GM21526 (cell line): ENCODE measurements around the gene ASGR2.
"Not testable (repeated sequence)": the region's sequence is repeated elsewhere in the genome, so short reads cannot be mapped to it uniquely, and the experiment has no call there.

ENCODE experiments used
- ATAC-seq: cut with Tn5 transposase; IDR thresholded peaks from one replicate; pipeline ENCODE4 v1.9.1; 2021; ENCODE audit warnings: moderate library complexity; ENCODE audit not compliant: unreplicated experiment, low FRiP score

The ASGR2 gene

DNA sequence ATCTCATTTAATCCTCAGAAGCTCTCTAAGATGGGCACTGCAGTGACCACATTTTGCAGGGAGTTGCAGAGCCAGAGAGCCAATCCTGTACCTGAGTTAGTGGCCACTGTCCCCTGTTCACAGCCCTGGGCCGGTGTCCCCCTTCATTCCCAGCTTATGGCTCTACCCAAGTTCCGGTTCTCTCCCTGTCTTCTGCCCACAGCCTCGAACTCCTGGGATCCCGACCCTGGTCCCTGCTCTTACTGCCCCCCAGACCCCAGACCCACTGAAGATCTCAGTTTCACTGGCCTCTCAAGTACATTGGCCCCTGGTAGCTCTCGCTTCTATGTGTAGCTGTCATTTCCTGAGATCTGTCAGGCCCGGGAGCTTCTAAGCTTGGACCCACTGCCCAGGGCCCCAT, 12.2 kb downstream of the ASGR2 start:
- ATAC-seq: no peak

DNA sequence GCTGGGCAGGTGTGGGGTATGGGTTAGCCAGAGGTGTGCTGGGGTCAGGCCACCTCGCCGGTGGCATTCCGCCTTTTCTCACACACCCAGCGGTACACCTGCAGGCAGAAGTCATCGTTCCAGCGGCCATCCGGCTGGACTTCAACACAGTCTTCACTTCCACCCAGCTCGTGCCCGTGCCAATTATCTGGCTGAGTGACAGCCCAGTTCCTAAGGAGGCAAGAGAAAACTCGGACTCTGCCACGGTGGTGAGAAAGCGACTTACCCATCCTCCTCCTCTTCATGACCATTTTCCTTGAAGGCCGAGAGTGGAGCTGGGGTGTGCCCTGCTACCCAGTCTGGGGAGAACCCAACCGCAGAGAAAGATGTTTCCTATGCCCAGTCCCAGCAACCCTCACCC, 13.1 kb downstream of the ASGR2 start:
- no peak for ATAC-seq

DNA sequence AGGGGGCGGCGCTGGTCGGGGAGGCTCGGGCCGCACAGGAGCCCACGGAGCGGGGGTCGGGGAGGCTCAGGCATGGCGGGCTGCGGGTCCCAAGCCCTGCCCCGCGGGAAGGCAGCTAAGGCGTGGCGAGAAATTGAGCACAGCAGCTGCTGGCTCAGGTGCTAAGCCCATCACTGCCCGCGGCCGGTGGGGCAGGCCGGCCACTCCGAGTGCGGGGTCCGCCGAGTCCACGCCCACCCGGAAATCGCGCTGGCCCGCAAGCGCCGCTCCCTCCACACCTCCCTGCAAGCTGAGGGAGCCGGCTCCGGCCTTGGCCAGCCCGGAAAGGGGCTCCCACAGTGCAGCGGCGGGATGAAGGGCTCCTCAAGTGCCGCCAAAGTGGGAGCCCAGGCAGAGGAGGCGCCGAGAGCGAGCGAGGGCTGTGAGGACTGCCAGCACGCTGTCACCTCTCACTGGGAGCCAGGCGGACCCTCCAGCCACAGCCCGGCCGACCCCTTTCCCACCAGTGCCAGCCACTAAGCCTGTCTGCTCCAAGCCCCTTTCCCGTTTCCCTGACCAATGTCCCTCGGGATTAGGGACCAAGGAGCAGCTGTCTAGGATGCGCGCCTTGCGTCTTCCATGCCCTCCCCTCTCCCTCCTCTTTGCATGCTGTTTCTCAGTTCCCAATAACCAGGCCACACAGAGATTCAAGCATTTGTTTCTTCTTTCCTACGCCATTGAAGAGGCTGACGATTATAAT, 13.8 kb downstream of the ASGR2 start:
- not testable (repeated sequence) for ATAC-seq

DNA sequence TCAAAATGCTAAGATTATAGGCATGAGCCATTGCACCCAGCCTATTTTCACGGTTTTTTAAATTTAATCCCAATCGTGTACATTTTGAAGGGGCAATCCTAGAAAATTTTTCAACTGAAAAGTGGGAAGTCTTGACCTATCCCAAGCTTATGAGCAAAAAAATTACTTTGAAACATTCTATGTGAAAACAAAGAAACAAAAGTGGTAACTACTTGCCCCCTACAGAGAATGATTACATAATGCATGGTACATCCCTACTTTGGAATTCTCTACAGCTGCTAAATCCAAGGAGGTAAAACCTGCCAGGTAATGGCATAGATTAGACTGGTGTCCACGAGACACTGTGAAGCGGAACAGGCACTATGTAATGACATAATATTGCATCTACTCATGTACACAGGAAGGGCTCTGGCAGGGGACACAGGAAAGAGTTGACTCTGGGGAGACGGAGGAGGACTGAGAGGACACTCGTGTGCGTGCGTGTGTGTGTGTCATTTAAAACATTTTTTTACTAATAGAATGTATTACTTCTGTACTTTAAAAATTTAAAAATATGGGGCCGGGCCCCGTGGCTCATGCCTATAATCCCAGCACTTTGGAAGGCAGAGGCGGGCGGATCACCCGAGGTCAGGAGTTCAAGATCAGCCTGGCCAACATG, 15.7 kb downstream of the ASGR2 start:
- no peak for ATAC-seq

DNA sequence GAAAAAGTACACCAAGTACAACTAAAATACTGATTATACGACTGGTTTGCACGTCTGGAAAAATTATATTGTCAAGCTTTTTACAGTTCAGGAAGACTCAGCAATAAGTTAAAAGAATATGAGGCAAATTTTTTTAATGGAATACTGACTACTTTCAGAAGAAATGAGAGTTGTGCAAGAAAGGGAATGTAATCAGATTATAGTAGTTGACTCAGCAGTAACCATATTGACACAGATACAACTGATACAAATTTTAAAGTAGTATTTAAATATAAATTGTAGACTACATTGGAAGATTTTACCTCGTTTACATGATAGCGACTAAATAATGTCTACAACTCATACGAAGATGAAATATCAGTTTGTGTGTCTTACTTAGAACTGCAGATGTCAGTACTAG, 16.7 kb downstream of the ASGR2 start:
- ATAC-seq: no peak

DNA sequence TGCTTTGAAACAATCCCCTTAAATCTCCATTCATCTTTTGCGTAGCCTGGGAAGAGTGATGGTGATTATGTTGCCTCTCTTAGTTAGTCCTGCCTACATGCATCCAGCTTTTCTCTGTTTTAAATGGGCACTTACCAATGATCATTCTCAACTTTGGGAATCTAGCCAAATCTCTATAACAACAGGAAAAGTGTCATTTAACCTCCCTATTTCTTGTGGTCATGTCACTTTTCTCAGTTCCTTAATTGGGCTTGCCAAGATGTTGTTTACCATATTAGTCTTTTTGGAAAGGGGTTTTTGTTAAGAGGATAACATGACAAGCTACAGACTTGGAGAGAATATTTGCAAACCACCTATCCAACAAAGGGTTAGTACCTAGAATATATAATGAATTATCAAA, 19.0 kb downstream of the ASGR2 start:
- ATAC-seq: no peak

DNA sequence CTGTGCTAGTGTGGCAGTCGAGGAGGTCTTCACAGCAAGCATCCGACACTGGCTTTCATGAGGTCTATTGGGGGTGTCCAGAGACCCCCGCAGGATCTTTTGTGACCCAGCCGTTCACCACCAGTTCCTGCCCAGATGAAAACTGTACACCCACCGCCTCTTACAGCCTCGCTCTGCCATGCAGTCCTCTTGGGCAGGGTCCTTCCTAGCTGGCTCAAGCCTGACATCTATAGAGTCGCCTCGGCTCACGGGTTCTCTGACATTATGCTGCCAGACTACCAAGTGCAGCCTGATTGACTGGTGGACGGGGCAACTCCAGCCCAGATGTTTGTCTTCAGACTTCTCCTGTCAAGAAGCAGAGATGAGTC, 20.0 kb downstream of the ASGR2 start:
- ATAC-seq: no peak

DNA sequence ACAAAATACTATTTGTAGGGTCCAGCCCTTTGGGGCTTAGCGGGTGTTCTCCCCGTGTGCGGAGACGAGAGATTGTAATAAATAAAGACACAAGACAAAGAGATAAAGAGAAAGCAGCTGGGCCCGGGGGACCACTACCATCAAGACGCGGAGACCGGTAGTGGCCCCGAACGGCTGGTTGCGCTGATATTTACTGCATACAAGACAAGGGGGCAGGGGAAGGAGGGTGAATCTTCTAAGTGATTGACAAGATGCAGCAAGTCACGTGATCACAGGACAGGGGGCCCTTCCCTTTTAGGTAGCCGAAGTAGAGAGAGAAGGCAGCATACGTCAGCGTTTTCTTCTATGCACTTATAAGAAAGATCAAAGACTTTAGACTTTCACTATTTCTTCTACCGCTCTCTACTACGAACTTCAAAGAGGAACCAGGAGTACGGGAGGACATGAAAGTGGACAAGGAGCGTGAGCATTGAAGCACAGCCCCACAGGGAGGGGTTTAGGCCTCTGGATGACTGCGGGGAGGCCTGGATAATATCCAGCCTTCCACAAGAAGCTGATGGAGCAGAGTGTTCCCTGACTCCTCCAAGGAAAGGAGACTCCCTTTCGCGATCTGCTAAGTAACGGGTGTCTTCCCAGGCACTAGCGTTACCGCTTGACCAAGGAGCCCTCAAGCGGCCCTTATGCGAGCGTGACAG, 23.2 kb downstream of the ASGR2 start:
- ATAC-seq: not testable (repeated sequence)

DNA sequence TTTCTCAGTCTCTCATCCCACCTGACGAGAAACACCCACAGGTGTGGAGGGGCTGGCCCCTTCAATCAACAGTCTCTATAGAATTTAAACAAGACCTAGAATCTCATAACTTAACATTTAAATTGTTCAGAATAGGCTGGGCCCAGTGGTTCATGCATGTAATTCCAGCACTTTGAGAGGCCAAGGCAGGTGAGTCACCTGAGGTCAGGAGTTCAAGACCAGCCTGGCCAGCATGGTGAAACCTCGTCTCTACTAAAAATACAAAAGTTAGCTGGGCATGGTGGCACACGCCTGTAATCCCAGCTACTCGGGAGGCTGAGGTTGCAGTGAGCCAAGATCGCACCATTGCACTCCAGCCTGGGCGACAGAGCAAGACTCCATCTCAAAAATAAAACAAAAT, 25.1 kb downstream of the ASGR2 start:
- not testable (repeated sequence) for ATAC-seq

DNA sequence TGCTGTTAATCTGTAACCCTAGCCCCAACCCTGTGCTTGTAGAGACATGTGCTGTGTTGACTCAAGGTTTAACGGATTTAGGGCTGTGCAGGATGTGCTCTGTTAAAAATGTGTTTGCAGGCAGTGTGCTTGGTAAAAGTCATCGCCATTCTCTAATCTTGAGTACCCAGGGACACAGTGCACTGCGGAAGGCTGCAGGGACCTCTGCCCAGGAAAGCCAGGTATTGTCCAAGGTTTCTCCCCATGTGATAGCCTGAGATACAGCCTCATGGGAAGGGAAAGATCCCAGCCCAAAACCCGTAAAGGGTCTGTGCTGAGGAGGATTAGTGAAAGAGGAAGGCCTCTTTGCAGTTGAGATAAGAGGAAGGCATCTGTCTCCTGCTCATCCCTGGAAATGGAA, 26.2 kb downstream of the ASGR2 start:
- not testable (repeated sequence) for ATAC-seq

DNA sequence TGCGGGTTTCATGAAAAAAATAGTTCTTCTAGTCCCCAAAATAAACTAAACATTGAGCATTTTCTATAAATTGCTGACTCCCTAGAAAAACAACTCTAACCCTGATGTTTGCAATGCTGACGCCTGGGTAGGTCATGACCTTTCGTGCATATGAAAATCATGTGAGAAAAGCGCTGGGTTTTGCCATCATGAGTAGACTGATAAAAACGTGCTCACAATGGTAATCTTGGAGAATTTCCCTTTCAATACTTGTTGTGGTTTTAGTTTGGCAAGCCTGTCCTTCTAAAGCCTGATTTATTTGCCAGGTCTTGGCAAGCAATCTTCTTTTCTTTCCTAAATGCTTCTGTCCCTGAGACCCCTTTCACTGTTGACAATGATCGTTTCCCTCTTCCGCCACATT, 30.5 kb downstream of the ASGR2 start:
- no peak for ATAC-seq

DNA sequence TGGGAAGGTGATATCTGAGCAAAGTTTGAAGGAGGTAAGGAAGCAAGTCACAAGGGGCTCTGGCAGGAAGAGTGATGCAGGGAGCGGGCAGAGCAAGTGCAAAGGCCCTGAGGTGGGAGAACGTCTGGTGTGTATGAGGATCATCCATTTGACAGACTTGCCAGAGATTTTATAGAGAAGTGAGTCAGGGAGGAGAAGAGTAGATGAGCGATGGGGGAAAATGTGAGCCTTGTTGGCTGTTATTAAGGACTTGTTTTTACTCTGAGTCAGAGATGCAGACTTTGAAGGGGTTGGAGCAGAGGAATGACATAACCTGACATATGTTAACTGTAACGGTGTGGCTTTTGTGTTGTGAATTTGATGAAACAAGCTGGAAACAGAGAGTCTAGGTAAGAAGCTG, 31.0 kb downstream of the ASGR2 start:
- no peak for ATAC-seq

DNA sequence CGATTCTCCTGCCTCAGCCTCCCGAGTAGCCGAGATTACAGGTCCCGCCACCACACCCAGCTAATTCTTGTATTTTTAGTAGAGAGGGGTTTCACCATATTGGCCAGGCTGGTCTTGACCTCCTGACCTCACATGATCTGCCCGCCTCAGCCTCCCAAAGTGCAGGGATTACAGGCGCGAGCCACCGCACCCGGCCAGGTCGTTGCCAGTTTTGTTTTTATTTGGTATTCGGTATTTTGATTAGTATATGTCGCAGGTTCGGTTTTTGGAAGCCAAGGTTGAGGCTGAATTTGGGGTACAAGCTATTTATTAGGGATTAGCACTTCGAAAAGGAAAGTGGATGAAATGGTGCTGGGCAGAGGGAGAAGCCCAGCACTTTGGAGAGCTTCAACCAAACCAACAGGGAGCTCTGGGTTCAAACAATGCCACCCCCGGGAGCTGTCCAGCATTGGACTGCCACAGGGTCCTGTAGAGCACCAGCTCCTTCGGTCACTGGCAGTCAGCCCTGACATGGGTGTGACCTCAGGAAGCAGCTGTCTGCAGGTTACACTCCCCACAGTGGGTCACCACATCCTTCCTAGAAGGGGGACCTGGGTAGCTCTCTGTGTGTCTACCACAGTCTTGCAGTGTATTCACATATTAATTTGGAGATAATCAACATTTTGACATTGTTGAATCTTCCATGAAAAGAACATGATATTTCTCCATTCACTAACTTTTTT, 33.1 kb downstream of the ASGR2 start:
- no peak for ATAC-seq

DNA sequence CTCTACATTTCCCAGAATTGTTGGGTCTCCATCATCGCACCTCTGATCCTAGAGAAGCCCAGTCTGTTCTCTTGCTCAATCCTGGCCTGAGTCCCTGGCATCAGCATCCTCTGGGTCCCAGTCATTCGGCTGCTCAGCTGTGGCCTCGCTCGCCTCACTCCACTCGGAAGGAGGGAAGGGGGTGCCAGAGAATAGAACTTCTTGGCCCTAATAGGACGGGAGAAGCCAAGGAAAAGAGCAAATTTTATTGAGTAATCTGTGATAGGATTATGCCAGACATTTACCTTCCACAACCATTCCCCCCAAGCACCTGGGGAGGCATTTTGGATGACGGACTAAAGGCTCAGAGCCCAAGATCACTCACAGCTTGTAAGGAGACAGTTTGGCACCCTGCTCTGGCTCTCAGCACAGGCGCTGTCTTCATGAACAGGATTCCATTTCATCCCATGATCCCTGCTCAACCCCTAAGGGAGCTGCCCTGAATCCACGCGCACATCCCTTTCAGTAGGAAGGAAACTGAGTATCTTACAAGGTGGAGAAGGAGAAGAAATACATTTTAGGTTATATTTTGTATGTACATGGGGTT, 34.1 kb downstream of the ASGR2 start:
- ATAC-seq: no peak

DNA sequence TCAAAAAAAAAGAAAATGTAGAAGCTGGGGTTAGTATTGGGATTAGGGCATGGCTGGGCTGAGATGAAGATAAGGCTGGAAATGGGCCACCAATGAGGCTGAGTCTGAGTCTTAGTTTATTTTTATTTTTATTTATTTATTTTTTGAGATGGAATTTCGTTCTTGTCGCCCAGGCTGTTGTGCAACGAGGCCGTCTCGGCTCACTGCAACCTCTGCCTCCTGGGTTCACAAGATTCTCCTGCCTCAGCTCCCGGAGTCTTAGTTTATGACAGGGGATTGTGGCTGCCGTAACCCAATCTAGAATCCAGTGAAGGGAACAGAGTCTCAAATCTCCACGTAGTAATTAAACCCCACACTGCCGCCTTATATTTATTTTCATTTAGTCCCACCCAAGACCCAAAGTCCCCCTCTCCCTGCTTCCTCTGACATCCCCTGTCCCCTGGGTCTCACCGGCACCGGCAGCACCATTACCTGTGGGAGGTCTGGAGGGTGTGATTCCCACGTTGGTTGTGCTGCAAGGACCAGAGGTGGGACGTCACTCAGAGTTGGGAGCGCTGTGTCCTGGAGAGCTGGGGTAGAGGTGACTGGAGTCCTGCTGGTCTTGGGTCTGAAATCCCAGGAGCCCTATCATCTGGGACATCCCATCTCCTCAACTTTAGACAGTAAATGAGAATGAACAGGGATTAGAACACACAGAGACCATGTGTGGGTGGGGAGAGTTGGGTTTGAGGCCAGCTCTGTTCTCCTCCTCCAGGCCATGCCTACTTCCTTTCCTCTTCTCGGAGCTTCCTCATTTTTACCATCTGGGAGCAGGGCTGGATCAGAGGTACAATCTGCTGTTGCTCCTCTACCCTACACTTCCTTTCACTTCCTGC, 34.8 kb downstream of the ASGR2 start, which contains the start of gene CLEC10A:
TSS of gene CLEC10A (minus strand) at position 671 of the 875 bp plus-strand sequence. CDS start 1,439 bp downstream, outside the sequence.
- no peak for ATAC-seq

DNA sequence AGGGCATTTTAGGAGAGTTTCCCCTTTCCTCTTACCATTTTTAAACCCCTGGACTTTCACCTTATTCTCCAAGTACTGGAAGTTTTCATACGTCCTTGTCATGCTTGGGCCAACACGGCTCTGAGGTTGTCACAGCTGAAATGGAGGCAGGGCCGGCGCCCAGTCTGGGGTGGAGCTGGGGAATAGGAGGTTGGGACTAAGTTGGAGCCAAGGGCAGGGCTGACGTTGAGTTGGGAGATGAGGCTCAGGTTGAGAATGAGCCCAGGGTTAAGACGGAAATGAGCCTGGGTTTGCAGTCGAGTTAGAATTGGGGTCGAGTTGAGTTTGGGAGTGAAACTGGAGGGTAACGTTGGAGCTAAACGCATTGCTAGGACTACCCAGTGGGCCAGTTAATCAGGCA, 35.9 kb downstream of the ASGR2 start:
- no peak for ATAC-seq

DNA sequence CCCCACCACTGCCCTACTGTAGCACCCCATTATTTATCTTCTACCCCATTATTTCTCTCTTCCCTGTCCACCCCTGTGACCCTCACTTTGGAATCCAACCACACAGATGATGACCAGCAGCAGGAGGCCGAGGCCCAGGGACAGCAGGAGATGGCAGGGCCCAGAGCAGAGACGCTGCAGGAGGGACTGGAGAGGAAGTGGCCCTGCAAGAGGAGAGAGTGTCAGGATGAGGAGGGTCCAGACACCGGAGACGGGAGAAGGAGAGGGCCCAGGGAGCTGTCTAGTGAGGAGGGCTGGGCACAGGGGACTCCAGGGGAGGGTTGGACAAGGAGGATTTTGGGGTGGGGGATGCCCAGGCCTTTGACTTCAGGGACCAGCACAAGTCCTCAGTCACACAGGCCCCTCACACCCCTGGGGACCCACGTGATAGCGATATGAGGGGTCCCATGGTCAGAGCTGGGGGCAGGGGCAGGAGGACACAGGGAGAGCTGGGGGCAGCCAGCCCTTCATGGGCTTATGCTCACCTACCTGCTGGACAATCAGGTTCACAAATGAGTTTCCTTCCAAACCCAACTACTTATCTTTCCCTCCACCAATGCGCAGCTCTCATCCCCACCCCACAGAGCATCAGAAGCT, 36.6 kb downstream of the ASGR2 start:
- ATAC-seq: no peak

DNA sequence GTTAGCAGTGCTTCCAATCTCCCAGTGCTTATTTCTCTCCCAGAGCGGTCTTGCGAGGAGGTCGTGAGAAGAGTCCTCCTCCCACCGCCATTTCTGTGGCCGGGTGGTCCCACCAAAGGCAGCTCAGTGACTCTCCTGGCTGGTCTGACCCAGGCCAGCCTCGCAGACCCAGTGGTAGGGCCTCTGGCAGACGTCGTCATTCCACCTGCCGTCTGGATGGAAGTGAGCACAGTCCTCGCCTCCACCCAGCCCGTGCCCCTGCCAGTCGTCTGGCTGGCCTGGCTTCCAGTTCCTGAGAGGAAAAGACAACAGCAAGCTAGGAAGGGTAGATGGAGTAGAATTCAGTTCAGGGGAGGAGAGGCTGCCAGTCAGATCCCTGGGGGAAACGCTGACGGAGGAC, 39.7 kb downstream of the ASGR2 start:
- ATAC-seq: no peak

DNA sequence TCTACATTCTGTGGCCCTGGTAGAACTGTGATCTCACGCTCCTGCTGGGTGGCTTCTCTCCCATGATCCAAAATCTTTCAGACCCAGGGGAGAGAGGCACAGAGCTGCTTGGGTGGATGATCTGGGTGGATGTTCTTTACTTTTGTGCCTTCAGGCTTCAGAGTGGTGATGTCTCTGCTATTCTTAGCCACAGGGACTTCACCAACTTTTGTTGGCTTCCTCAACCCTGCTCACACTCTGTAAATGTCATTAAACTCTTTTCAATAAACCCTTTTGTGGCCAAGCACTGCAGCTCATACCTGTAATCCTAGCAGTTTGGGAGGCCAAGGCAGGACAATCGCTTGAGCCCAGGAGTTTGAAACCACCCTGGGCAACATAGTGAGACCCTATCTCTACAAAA, 42.2 kb downstream of the ASGR2 start:
- ATAC-seq: no peak
